Right forelimb (tissue), 1 donor: Measurements from ENCODE around the gene ZMAT2.
A peak's percentile ranks its signal among the peaks of the same experiment; 100 is the strongest.
"Not testable (repeated sequence)": the region's sequence is repeated elsewhere in the genome, so short reads cannot be mapped to it uniquely, and the experiment has no call there.

Source experiments
- DNase-seq: peaks from one replicate; pipeline ENCODE4 v3.0.0-alpha.2; 2018

The ZMAT2 gene

DNA sequence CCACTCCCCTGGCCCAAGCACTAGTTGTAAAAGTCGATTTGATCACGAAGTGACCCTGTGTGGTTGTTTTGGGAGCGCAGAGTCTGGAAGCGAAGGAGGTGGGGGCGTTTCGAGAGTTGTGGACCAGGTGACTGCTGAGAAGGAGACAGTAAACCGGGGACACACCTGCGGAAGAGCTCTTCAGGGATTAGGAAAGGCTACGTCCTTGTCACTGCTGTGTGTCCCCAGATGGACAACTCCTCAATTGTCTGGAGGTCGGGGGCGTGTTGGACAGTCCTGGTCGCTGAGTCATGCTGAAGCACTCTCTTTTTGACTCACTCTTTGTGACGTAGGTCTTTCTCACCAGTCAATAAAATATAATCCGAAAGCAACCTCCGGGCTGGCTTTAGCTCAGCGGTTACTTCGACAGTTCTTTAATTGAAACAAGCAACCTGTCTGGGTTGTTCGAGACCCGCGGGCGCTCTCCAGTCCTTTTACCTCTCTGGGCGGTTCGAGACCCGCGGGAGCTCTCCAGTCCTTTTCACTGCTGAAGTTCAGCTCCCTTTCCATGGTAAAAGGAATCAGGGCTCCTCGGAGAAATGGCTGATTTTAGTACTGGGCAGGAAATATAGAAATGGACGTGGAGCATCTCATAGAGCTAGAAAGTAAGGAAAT, 10.8 kb downstream of the ZMAT2 start:
- peak; percentile 82 for DNase-seq

DNA sequence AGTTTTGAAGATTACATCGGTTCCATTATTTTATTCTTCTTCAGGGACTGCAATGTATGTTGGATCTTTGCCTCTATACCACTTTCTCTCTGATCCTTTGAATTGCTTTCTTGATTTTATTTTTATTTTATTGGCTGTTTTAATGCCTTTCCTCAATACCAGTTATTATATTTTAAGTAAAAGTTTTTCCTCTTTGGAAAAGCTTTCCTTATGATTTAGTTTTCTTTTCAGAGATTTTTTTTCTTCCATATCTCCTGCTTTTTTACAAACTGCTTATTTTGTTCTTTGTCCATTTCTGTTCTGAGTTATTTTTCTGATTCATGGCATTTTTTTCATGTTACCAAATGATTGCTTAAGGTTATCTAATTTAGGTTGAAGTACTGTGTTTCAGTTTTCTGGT, 11.5 kb downstream of the ZMAT2 start:
- DNase-seq, result no peak

DNA sequence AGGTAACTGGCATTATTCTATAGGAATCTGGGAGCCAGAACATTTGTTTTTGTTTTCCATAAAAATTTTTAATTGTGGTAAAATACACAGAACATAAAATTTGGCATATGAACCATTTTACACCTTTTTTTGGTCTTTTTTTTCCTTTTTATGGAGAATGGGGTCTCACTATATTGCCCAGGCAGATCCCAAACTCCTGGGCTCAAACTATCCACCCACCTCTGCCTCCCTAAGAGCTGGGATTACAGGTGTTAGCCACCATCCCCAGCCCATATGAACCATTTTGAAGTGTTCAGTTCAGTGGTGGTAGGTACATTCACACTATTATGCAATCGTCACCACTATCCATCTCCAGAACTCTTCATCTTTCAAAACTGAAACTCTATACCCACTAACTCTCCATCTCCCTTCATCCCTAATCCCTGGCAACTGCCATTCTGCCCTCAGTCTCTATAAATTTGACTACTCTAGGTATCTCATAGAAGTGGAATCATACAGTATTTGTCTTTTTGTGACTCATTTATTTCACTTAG, 13.4 kb downstream of the ZMAT2 start:
- no peak for DNase-seq

DNA sequence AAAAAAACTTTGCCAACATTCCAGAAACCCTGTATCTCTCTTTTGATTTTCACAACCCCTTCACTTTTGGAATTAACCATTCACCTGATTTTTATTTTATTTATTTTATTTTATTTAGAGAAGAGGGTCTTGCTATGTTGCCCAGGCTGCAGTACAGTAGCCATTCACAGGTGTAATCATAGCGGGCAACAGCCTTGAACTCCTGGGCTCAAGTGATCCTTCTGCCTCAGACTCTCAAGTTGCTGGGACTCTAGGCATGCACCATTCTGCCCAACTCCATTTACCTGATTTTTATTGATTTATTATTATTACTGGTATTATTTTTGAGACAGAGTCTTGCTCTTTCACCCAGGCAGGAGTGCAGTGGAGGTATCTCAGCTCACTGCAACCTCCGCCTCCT, 16.0 kb downstream of the ZMAT2 start:
- DNase-seq, result not testable (repeated sequence)

DNA sequence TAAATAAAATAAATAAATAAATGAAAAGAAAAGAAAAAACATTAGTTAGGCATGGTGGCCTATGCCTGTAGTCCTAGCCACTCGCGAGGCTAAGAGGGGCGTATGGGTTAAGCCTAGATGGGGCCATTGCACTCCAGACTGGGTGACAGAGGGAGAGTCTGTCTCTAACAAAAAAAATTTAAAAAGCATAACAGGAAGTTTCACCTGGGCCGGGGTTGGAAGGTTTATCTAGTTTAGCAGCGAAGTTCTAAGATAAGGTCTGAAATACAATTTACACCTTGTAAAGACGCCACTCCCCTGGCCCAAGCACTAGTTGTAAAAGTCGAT, 18.0 kb downstream of the ZMAT2 start:
- no peak for DNase-seq

DNA sequence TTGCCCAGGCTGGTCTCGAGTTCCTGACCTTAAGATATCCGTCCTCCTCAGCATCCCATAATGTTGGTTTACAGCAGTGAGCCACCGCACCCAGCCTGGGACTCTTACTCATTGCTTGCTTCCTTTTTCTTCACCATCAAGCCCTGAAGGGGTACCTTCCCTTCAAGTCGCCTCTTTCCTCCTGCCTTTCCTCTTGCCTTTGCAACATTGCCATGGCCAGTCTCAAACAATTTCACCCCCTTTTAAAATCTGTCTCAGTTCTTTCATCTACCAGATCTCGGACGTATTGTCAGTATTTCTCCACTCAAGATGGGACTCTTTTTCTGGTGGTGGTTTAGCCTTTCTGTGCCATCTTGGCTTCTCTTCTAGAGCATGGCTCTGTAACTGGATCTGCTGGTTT, 20.5 kb downstream of the ZMAT2 start:
- DNase-seq, result not testable (repeated sequence)

DNA sequence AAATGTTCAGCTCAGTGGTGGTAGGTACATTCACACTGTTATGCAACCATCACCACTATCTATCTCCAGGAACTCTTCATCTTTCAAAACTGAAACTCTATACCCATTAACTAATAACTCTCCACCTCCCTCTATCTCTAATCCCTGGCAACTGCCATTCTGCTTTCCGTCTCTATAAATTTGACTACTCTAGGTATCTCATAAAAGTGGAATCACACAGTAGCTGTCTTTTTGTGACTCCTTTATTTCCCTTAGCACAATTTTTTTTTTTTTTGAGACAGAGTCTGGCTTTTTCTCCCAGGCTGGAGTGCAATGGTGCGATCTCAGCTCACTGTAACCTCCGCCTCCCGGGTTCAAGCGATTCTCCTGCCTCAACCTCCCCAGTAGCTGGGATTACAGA, 21.1 kb downstream of the ZMAT2 start:
- not testable (repeated sequence) for DNase-seq

DNA sequence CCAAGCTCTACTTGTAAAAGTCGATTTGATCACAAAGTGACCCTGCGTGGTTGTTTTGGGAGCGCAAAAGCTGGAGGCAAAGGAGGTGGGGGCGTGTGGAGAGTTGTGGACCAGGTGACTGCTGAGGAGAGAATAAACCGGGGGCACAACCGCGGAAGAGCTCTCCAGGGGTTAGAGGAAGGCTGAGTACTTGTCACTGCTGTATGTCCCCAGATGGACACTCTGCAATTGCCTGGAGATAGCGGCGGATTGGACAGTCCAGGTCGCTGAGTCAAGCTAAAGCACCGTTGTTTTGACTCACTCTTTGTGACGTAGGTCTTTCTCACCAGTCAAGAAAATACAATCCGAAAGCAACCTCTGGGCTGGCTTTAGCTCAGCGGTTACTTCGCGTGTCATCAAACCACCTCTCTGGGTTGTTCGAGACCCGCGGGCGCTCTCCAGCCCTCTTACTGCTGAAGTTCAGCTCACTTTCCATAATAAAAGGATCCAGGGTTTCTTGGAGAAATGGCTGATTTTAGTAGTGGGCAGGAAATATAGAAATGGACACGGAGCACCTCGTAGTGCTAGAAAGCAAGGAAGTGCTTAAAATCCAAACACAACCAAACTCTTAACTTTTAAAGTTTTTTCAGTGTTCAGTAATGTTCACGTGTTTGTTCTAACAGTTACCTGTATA, 25.7 kb downstream of the ZMAT2 start:
- peak; percentile 50 for DNase-seq

DNA sequence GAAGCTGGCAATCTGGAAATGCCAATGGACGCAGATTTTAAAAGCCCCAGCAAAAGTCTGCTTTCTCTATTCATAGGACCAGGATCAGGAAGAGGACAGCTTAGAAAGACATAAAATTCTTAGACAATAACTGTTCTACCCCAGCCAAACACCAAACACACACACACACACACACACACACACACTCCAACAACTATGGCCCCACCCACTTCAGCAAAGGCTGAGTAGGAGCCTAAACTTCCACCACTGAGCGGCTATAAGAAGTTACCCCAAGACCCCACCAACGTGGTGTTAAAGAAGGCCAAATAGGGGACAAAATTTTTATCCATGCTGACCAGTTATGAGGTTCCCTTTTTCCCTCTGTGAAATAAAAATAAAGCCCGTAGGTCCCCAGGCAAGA, 32.9 kb downstream of the ZMAT2 start:
- DNase-seq, result no peak

DNA sequence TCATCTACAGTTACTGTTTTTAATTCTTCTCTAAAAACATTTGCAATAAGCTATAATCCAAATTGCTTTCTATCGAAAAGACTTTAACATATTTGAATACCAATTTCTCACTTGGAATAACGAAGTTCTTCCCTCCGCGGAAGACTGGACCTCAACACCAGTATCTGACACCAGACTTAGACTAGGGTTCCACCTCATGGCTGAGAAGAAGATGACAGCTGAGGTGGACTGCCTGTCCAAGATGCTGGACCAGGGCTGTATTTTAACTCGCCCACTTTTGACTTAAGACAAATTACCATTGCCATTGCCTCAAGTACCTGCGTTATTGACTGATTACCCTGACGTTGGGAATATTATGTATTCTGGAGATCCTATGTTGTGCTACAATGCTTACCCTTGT, 34.1 kb downstream of the ZMAT2 start:
- DNase-seq, result no peak

DNA sequence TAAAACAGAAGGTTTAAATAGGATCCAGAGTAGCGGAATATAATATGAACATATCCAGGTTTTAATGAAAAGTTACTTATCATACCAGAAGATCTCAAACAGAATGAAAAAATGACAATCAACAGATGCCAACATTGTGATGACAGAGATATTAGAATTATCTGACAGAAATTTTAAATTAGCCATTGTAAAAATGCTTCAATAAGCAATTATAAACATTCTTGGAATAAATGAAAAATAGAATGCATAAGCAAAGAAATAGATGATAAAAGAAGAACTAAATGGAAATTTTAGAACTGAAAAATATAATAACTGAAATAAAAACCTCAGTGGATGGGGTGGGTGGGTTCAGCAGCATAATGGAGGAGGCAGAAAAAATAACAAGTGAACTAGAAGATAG, 37.2 kb downstream of the ZMAT2 start:
- no peak for DNase-seq

DNA sequence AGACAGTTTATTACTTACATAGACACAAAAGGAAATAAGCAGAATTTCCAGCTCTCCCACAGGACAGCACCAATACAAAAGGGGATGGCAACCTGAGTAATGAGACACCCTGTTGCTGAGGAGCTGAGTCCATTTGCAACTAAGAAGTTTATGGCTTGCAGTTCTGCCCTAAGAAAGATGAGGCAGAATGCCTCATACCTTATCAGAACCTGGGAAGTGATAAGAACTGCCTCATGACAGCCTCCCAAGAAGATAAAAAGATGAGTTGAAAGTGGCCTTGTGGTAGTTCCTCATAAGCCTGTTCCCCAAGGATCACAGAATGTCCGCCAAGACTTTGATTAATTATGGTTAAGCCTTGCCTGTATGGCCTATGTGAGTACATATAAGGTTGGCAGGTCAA, 41.7 kb downstream of the ZMAT2 start:
- DNase-seq, result no peak

DNA sequence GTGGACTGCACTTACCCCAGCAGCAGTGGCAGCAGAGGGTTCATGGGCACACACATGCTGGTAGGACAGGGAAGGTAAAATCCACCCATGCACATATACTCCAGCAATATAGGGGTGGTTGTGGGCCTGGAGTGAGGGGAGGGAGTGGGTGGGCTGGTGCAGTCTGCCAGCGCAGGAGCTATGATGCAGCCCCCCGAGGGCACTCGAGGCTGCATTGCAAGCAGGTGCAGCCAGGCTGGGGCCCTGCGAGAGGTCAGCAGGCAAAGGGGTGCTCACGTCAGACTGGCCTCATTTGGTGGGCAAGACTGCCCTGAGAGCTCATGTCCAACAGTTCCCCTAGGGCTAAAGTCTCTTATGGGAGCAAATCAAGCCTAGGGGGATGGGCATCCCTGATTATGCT, 53.3 kb downstream of the ZMAT2 start:
- no peak for DNase-seq
